Measurements from ENCODE around the gene PXYLP1.

PXYLP1 gene

GRCh38 chr3:141328286-141329166 is 96.9 kb downstream of the PXYLP1 start:
- TF ChIP-seq CTCF (IDR thresholded peaks at IDR 0.05; ENCODE audit: low read depth, low read length) = no peak
- DNase-seq (ENCODE audit: extremely low read depth, low read depth) = no peak

GRCh38 chr3:141330235-141330634 is 98.6 kb downstream of the PXYLP1 start:
- no peak for TF ChIP-seq CTCF (IDR thresholded peaks at IDR 0.05; ENCODE audit: low read depth, low read length)
- DNase-seq (ENCODE audit: extremely low read depth, low read depth) = no peak

- DNase-seq (ENCODE audit: extremely low read depth, low read depth) = no peak
- no peak for TF ChIP-seq CTCF (IDR thresholded peaks at IDR 0.05; ENCODE audit: low read depth, low read length)
Observed at GRCh38 chr3:141330718-141331376, 99.2 kb downstream of the PXYLP1 start.

- TF ChIP-seq CTCF (IDR thresholded peaks at IDR 0.05; ENCODE audit: low read depth, low read length) = no peak
- DNase-seq (ENCODE audit: extremely low read depth, low read depth) = peak; percentile 52
Observed at GRCh38 chr3:141331377-141332318, 100.0 kb downstream of the PXYLP1 start.

- DNase-seq (ENCODE audit: extremely low read depth, low read depth) = no peak
- no peak for TF ChIP-seq CTCF (IDR thresholded peaks at IDR 0.05; ENCODE audit: low read depth, low read length)
Observed at GRCh38 chr3:141332416-141332815, 100.8 kb downstream of the PXYLP1 start.

GRCh38 chr3:141333836-141334626 is 102.4 kb downstream of the PXYLP1 start:
- TF ChIP-seq CTCF (IDR thresholded peaks at IDR 0.05; ENCODE audit: low read depth, low read length) = no peak
- no peak for DNase-seq (ENCODE audit: extremely low read depth, low read depth)
